Renal cortex interstitium (tissue), 11 donors: ENCODE data around the gene MID1IP1. TPM values are rescaled to one million over a fixed set of nuclear protein-coding genes. Genes with fewer than 3 reads are reported as not detected.
A peak's percentile ranks its signal among the peaks of the same experiment; 100 is the strongest.

ENCODE experiments used
- DNase-seq, 11 donors: peaks; one replicate each; pipeline ENCODE4 v3.0.0-alpha.2; 2013; ENCODE audit warnings: low read depth in 9 of 11, low spot score in 4 of 11; ENCODE audit errors: extremely low read depth in 1 of 11
- polyA plus RNA-seq, 3 donors: library from polyadenylated mRNA; unstranded; fragments of 120-200 nt; gene quantifications; one replicate each; pipeline ENCODE4 v1.2.1, GENCODE V29; 2013; ENCODE audit not compliant: insufficient read length in 3 of 3

Gene MID1IP1
- polyA plus RNA-seq, 3 donors = 15.9 to 26.1 (median 24.0) TPM

- no peak for DNase-seq
These were observed 3.6 kb downstream of the MID1IP1 start for GRCh38 chrX:38804682-38805431.

DNA sequence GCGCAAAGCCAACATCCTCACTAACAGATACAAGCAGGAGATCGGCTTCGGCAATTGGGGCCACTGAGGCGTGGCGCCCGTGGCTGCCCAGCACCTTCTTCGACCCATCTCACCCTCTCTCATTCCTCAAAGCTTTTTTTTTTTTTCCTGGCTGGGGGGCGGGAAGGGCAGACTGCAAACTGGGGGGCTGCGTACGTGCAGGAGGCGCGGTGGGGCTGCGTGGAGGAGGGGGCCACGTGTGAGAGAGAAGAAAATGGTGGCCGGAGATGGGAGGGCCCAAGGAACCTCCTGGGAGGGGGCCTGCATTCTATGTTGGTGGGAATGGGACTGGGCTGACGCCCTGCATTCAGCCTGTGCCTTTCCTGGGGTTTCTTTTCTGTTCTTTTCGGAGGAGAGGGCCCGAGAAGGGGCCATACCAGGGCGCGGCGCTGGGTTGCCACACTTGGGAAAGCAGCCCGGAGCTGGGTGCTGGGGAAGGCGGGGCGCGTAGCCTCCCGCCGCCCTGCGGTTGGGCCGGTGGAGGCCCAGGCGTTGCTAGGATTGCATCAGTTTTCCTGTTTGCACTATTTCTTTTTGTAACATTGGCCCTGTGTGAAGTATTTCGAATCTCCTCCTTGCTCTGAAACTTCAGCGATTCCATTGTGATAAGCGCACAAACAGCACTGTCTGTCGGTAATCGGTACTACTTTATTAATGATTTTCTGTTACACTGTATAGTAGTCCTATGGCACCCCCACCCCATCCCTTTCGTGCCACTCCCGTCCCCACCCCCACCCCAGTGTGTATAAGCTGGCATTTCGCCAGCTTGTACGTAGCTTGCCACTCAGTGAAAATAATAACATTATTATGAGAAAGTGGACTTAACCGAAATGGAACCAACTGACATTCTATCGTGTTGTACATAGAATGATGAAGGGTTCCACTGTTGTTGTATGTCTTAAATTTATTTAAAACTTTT lies 4.5 kb downstream of the MID1IP1 start:
- DNase-seq = no peak

GRCh38 chrX:38806875-38807621 lies 5.8 kb downstream of the MID1IP1 start:
- no peak for DNase-seq

DNA sequence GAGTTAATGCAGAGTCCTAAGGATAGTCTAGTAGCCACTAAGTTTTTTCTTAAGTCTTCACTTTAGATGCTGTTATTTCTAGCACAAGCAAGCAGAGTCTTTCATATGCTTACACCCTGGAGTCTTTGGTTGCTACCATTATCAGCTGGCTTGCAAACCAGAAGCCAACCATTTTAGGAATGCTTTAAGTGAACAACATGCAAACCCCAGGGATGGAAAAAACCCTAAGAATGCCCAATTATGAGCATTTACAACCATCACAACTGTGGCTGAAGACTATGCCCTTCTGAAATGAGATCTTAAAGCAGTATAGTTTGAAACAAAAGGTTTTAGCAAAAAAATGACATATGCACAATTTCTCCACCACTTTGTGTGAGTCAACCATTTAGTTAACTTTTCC lies 6.6 kb downstream of the MID1IP1 start:
- no peak for DNase-seq

GRCh38 chrX:38811515-38812243 lies 10.4 kb downstream of the MID1IP1 start:
- no peak for DNase-seq

DNA sequence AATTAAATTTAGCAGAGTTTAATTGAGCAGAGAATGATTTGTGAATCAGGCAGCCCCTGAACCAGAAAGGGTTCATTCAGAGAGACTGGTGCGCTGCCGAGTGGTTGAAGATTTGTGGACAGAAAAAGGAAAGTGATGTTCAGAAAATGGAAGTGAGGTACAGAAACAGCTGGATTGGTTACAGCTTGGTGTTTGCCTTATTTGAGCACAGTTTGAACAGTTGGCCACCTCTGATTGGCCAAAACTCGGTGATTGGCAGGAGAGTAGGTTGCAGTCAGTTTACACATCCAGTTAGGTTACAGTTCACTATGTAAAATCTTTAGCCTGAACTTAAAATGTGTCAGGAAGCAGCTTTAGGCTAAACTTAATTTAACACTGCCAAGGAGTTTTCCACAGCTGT lies 14.9 kb downstream of the MID1IP1 start:
- DNase-seq = no peak

DNA sequence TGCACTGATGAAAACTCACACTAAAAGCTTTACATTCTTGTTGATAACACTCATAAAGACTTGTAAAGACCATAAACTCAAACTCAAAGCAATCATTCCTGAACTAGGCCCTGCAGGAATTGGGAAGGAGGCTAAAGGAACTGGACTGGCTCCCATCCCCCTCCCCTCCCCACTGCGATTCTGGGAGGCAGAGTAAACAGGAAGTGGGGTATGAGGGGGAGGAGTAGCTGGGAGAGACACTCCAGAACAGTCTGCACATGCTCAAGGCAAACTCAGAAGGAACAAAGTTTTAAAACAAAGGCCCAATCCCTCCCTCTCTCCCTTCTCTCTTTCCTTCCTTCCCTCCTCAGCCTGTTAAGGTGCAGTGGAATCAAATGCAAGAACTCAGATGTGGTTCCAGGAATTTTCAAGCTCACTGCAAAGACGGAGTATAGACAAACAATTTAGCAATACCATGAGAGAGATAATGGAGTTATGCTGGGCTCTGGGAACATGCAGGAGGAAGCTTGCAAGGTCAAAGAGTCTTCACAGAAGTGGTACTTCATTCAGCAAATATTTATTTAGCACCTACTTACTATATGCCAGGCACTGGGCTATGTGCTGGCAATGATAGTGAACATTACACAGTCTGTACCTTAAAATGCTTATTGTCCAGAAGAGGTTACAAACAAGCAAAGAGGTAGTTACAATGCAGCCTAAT lies 15.9 kb downstream of the MID1IP1 start:
- DNase-seq = peak in 1 of 11 donors; percentile 24

DNA sequence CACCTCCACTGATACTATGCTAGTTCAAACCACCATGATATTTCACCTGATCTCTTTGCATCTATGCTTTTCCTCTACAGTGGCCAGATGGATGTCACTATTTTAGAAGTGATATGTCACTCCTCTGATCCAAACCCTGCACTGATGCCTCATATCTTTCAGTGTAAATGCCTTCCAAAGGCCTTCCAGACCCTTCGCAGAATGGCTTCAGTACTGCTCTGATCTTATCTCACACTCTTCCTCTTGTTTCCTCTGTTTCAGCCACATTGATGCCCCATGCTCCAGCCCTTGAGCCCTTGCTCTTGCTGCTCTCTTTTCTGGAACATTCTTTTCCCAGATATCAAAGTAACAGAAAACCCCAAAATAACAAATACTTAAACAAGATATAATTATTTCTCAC lies 17.9 kb downstream of the MID1IP1 start:
- DNase-seq = no peak

DNA sequence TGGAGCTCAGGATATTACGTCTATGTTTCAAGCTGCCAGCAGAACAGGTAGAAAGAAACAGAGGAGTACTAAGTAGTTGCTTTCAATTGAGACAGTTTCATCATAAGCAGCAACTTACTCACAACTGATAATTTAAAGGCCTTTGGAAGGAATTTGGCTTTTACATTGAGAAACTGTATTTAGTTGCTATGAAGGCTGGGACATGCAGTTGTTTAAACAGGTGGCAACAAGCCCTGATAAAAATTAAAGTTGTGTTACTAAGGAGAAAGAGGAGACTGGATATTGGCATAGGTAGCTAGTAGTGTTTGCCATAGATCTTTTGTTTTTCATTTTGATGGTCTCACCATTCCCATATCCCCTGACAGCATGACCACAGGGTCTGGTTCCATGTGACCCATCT lies 18.4 kb downstream of the MID1IP1 start:
- no peak for DNase-seq

GRCh38 chrX:38820751-38821150 lies 19.5 kb downstream of the MID1IP1 start:
- DNase-seq = no peak

DNA sequence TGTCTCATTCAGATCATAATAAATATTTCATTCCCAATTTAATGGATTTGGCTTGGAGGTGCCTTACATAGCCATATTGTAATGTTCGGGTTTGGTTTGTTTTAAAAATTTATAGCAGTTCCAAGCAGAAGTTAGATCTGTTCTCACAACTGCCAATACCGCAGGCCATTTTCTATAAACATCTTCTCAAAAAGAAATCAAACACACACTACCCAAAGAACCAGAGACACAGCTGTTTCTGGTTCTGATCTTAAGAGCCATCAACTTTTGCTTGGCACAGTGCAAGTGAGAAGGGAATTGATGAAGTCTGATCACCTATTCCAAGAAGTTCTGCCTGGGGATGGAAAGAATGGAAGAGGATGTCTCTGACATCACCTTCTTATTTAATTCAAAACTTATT lies 22.9 kb downstream of the MID1IP1 start:
- DNase-seq = no peak

GRCh38 chrX:38831949-38832348 lies 30.7 kb downstream of the MID1IP1 start:
- no peak for DNase-seq

- no peak for DNase-seq
These were observed 36.1 kb downstream of the MID1IP1 start for GRCh38 chrX:38837389-38837788.

DNA sequence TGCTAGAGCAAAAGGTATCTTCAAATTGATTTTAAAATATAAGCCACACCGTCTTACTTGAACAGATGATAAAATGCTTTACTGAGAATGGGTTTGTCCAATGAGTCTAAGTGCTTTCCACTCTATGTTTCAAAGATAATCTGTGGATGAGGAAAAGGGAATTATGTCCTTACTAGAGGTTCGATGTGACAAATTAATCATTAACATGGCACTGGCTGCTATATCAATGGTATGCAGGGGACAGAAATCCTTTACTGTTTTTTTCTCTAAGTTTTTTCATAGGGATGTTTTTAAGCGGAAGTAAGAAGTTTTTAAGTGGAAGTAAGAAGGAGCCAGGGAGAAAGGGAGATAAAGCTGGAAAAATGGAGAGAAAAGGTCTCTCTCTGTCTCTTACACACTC lies 38.0 kb downstream of the MID1IP1 start:
- no peak for DNase-seq

DNA sequence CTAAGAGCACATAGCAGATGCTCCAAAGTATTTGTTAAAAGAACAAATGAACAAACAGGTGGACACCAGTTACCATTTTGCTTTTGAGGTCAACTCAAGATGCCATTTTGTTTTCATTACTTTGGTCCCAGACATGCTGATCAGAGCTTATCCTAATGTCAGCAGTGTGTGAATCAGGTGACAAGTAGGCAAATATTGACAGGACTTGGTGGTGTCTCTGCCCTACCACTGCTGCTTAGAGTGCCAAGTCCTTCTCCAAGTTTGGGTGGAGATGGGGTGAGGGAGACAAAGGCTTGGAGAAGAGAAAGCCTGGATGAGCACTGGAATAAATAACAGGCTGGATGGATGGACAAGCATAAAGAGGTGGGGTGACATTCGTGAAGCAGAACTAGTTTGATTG lies 38.7 kb downstream of the MID1IP1 start:
- DNase-seq = no peak

GRCh38 chrX:38841750-38842149 lies 40.5 kb downstream of the MID1IP1 start:
- DNase-seq = no peak

DNA sequence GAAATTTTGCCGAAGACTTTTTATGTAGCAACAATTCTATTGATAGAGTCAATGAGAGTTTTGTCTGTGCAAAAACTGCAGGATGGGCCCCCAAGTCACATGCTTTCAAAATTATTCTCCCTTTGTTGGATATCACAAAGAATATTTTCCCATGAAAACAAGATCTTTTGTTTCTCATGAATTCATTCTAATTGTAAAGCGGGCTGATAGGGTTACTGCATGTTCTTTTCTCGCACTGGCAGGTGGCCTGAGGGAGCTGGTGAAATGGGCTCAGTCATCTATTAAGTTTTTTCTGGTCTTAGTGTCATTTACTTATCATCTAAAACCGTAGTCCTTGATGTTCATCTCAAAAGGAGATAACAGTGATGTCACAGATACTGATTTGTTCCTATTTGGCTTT lies 44.2 kb downstream of the MID1IP1 start:
- DNase-seq = no peak

DNA sequence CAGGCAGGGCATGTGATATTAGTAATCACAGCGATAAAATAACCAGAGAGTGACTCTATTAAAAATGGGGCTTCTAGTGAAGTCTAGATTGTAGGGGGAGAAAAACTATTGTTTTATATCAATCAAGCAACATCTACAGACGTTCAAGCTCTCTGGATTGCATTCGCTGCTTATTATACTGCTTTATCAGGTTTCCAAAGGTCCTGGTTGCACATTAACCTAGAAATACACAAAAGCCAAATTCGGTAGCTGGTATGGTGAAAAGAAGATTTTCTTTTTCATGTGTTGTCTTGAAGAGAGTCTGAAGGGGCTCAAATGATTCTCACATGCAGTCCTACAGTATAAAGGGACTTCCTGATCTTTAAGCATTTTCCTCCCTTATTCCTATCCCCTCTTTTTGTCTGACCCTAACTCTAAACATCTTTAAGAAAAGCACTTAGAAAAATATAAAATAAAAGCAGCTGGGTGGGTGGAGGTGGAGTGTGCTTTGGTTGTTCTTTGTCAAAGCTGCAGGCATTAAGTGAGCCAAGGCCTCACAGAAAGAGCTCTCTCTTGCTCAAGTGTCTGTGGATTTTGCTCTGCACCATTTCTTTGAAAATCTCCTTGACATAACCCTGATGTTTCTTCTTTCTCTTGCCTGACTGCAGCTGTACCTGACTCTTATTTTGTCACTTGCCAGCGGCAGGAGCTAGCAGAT lies 46.1 kb downstream of the MID1IP1 start:
- DNase-seq = no peak
